Osteocyte (in vitro differentiated cells): ENCODE results near the gene SCNN1A. TPM values are rescaled to one million over a fixed set of nuclear protein-coding genes. Genes with fewer than 3 reads are reported as not detected.
A peak's percentile ranks its signal among the peaks of the same experiment; 100 is the strongest.

Experiments used
- DNase-seq: peaks from one replicate; pipeline ENCODE4 v3.0.0; 2021; ENCODE audit warnings: mixed read lengths; ENCODE audit not compliant: unreplicated experiment; ENCODE audit errors: extremely low spot score
- H3K27ac Mint-ChIP-seq: one replicate; pipeline ENCODE4 v1.8.0; 2021; ENCODE audit warnings: mild to moderate bottlenecking, mixed read lengths; ENCODE audit not compliant: unreplicated experiment
- H3K27me3 Mint-ChIP-seq: one replicate; pipeline ENCODE4 v1.8.0; 2021; ENCODE audit warnings: mixed read lengths; ENCODE audit not compliant: unreplicated experiment
- H3K36me3 Mint-ChIP-seq: one replicate; pipeline ENCODE4 v1.8.0; 2021; ENCODE audit warnings: mixed read lengths; ENCODE audit not compliant: unreplicated experiment
- H3K4me1 Mint-ChIP-seq: one replicate; pipeline ENCODE4 v1.8.0; 2021; ENCODE audit warnings: mixed read lengths; ENCODE audit not compliant: unreplicated experiment
- H3K4me3 Mint-ChIP-seq: one replicate; pipeline ENCODE4 v1.8.0; 2021; ENCODE audit warnings: mild to moderate bottlenecking, moderate library complexity, mixed read lengths; ENCODE audit not compliant: unreplicated experiment
- H3K9me3 Mint-ChIP-seq: one replicate; pipeline ENCODE4 v1.8.0; 2021; ENCODE audit warnings: mixed read lengths; ENCODE audit not compliant: unreplicated experiment
- CTCF ChIP-seq: fragments of 200-600 bp; sonication (generic); IDR thresholded peaks from 2 replicates; pipeline ENCODE4 v1.5.0; 2021; ENCODE audit warnings: antibody characterized with exemption, mild to moderate bottlenecking, moderate library complexity
- total RNA-seq: library from RNA; stranded (reverse); gene quantifications from 2 replicates; pipeline ENCODE4 v1.2.1, GENCODE V29; 2021

Gene SCNN1A
- total RNA-seq, 1 donor from 2014 or later, result 2.5 TPM

GRCh38 chr12:6360080-6360571, 15.2 kb downstream of the SCNN1A start:
- H3K9me3 Mint-ChIP-seq, result no peaks in the 10 kb centered on the region
- no peak for DNase-seq
- no peaks in the 10 kb centered on the region for H3K36me3 Mint-ChIP-seq
- peak overlapping the region; percentile 58 for H3K27ac Mint-ChIP-seq
- TF ChIP-seq CTCF, result no peak
- peaks cover 45% of the 10 kb centered on the region for H3K4me1 Mint-ChIP-seq
- no peak overlapping the region for H3K4me3 Mint-ChIP-seq
- no peaks in the 10 kb centered on the region for H3K27me3 Mint-ChIP-seq

GRCh38 chr12:6358881-6359280, 16.5 kb downstream of the SCNN1A start:
- no peaks in the 10 kb centered on the region for H3K36me3 Mint-ChIP-seq
- TF ChIP-seq CTCF, result no peak
- no peak for DNase-seq
- no peak overlapping the region for H3K4me3 Mint-ChIP-seq
- no peaks in the 10 kb centered on the region for H3K27me3 Mint-ChIP-seq
- peaks cover 54% of the 10 kb centered on the region for H3K4me1 Mint-ChIP-seq
- H3K27ac Mint-ChIP-seq, result no peak overlapping the region
- no peaks in the 10 kb centered on the region for H3K9me3 Mint-ChIP-seq

- Mint-ChIP-seq H3K27ac (no peak overlapping the region), H3K4me3 (no peak overlapping the region), H3K4me1 (peaks cover 59% of the 10 kb centered on the region), H3K9me3 (no peaks in the 10 kb centered on the region), H3K27me3 (no peaks in the 10 kb centered on the region), H3K36me3 (no peaks in the 10 kb centered on the region)
- DNase-seq, result no peak
- no peak for TF ChIP-seq CTCF
Observed at GRCh38 chr12:6356374-6356820, 19.0 kb downstream of the SCNN1A start.

- Mint-ChIP-seq H3K27ac (no peak overlapping the region), H3K36me3 (no peaks in the 10 kb centered on the region), H3K9me3 (no peaks in the 10 kb centered on the region), H3K4me3 (no peak overlapping the region), H3K27me3 (no peaks in the 10 kb centered on the region), H3K4me1 (peaks cover 52% of the 10 kb centered on the region)
- TF ChIP-seq CTCF, result no peak
- DNase-seq, result no peak
Observed at GRCh38 chr12:6355491-6356373, 19.6 kb downstream of the SCNN1A start.
